Measurements from ENCODE around the gene KCTD18.

KCTD18 gene

DNA sequence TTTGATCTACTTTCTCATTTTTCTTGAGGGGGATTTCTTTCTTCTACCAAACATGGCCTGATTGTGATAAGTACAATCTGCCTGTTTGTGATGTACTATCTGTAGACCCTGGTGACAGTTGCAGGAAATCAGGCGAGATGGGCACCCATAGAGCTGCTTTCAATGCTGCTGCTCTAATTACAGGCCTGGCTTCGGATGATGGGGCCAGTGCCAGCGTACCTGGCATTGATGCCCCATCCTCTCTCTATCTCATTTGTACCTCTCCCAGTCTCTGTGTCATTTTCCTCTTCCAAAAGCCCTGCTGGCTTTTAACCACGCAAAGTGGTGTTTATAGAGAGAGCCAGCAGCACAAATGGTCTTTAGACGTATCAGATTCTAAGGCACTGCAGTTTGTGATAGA lies 69.9 kb downstream of the KCTD18 start:
- in situ Hi-C loops (cut with MboI; ENCODE audit: low sequenced_read_pairs): no loop called here

Measured in HL-60/S4 (cell line).